ENCODE results near the gene IRAG1. TPM values are rescaled to one million over a fixed set of nuclear protein-coding genes. Genes with fewer than 3 reads are reported as not detected.

The IRAG1 gene, protein sequence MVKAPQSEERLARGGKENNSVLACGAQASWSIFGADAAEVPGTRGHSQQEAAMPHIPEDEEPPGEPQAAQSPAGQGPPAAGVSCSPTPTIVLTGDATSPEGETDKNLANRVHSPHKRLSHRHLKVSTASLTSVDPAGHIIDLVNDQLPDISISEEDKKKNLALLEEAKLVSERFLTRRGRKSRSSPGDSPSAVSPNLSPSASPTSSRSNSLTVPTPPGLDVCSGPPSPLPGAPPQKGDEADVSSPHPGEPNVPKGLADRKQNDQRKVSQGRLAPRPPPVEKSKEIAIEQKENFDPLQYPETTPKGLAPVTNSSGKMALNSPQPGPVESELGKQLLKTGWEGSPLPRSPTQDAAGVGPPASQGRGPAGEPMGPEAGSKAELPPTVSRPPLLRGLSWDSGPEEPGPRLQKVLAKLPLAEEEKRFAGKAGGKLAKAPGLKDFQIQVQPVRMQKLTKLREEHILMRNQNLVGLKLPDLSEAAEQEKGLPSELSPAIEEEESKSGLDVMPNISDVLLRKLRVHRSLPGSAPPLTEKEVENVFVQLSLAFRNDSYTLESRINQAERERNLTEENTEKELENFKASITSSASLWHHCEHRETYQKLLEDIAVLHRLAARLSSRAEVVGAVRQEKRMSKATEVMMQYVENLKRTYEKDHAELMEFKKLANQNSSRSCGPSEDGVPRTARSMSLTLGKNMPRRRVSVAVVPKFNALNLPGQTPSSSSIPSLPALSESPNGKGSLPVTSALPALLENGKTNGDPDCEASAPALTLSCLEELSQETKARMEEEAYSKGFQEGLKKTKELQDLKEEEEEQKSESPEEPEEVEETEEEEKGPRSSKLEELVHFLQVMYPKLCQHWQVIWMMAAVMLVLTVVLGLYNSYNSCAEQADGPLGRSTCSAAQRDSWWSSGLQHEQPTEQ
- total RNA-seq, result not detected

DNA sequence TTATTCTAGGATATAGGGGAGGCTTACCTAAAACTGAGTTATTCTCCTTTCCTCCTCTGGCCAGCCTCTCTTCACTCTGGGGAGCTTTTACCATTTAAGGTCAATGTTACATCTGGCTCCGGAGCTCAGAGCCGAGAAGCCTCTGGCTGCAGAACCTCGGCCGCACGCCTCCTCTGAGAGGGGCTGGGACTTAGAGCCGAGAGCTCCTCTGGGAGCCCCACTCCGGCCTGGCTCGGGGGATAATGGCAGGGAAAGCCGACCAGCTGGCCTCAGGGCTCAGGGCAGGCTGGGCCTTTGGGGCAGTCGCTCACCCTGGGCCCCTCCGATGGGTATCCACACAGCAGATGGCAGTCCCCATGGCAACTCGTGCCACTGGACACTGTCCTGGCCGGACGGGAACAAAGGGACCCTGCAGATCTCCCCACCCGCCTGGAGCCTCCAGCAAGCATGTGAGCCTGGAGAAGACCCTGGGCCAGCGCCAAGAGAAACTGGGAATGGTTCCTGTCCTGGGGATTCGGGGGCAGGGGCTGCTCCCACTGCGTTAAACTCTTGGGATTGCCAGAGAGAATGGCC, at the start of gene IRAG1:
Gene IRAG1, minus strand, starts transcription at position 247 of the 573 bp plus-strand sequence. Its CDS starts 153 bp downstream, at position 94.
- ChIA-PET CTCF (interaction anchor here (1.5 kb wide), 1 partner anchor 30 kb away, joined by 3 read pairs; no protein-coding TSS in a partner anchor), POLR2A (no interaction called here)
- Mint-ChIP-seq H3K27ac (no peak within 1 kb of the TSS), H3K9me3 (no peaks in the 10 kb centered on the region), H3K4me1 (no peaks in the 10 kb centered on the region), H3K4me3 (no peak within 1 kb of the TSS), H3K36me3 (ENCODE audit: low read depth) (no peaks in the 10 kb centered on the region), H3K27me3 (no peaks in the 10 kb centered on the region)
- no peak for DNase-seq

DNA sequence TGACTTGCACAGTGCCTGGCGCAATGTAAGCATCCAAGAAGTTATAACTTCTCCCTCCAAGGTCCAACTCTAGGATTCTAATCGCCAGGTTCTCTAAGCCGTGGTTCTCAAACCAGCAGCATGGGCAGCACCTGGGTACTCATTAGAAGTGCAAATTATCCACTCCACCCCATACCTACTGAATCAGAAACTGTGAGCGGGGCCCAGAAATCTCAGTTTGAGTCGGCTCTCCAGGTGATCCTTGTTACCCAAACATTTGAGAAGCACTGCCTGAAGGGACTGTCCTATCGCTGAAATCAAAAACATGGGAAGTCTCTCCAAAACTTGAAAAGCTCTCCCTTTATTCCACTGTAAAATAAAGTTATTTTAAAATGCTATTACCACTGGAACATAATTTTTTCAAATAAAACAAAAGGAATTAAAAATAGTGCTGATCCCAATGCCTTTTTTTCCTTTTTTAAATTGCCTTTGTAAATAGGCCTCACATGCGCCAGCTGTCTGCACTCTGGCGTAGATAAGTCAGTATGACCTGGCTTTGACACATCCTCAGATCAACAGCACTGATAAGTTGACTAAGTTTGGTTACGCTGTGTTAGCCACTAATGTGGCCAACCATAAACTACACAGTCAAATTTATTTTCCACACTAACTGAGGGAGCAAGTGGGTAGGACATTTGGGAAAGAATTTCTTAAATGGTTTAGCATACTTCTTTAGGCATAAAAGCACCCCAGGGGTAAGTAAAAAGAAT, 49.1 kb upstream of the IRAG1 start:
- CTCF ChIA-PET, result interaction anchor here (1.8 kb wide), 1 partner anchor 202 kb away, joined by 8 read pairs; the partner anchor contains the start of gene RNF141
- no peaks in the 10 kb centered on the region for H3K36me3 Mint-ChIP-seq (ENCODE audit: low read depth)

DNA sequence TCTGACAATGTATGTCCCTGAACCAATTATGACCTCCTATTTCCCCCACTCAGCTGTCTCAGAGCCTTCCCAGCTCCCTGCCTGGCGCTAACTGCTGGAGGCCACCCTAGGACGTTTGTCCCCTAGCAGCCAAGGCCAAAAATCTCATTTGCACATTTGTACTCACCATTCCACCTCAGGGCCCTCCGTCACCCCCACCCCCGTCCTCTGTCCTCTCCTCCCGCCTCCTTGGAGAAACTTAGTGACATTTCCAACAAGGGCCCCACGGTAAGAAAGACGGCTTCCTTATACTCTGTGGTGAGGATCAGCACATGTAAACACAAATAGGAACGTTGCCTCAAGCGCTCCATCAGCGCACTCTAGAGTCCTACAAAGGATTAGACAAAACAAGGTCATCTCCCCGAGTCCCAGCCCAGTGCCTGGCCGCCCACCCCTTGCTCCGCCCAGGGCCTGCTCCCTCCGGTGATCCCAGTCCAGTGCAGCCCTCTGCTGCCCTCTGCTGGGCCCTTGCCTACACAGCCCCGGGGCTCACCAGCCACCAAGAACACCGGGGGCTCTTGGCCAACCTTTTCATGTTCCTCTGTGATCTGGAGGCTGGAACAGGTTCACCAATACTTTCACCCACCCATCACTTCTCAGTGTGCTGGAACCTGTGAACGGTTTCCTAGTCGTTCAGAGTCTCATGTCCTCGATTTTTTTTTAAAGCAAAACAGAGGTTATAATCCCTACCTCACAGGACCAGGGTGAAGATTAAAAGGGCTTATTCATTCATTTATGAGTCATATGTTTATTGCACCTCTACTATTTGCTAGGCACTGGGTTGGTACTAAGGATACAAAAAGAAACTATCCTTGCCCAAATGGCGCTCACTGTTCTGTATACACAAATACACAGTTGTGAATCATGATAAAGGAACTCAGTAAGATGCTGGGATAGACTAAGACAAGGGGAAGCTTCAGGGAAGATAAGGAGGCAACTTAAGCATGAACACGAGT, 42.2 kb upstream of the IRAG1 start:
- peaks cover 11% of the 10 kb centered on the region for H3K4me1 Mint-ChIP-seq
- DNase-seq, result peak; percentile 86
- H3K9me3 Mint-ChIP-seq, result no peaks in the 10 kb centered on the region
- H3K27me3 Mint-ChIP-seq, result peaks cover 11% of the 10 kb centered on the region
- H3K27ac Mint-ChIP-seq, result peak overlapping the region; percentile 16
- peak overlapping the region; percentile 33 for H3K4me3 Mint-ChIP-seq
- H3K36me3 Mint-ChIP-seq (ENCODE audit: low read depth), result no peaks in the 10 kb centered on the region
- ChIA-PET POLR2A (no interaction called here), CTCF (interaction anchor here (0.6 to 1.5 kb wide), 3 partner anchors 111 to 440 kb away, joined by 3 to 5 read pairs (median 3); no protein-coding TSS in a partner anchor)

More for the DNA sequence above, 49.1 kb upstream of the IRAG1 start:
- POLR2A ChIA-PET, result no interaction called here
- Mint-ChIP-seq H3K4me1 (peaks cover 27% of the 10 kb centered on the region), H3K27me3 (no peaks in the 10 kb centered on the region), H3K4me3 (no peak overlapping the region), H3K9me3 (no peaks in the 10 kb centered on the region), H3K27ac (peak overlapping the region; percentile 27)
- peak; percentile 33 for DNase-seq

DNA sequence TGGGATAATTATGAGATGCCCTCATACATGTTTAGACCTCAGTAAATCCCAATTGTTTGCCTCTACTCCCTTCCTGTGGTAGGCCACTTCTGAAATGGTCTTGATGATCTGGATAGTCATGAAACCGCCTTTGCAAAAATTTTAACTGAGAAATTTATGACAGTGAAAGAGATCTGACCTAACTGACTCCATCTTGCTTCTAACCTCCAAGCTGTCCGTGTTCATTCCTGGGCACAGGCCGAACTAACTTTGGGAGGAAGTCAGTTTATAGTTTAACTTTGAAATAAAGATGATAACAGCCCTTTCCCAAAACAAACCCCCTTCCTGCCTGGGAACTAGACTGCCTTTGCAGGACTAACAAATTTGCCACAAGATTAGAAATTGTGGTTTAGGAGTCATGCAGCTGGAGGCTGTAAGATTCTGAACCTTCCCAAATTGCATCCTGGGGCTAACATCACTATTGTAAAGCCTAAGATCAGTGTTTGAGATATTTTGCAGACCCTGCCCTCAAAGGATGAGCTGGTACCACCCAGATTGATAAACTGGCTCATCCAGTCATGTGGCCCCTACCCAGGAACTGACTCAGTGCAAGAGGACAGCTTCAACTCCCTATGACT, 37.6 kb upstream of the IRAG1 start:
- ChIA-PET POLR2A (interaction anchor here (0.7 kb wide), 1 partner anchor 57 kb away, joined by 4 read pairs; no protein-coding TSS in a partner anchor), CTCF (interaction anchor here (0.7 to 1.2 kb wide), 2 partner anchors 9 to 325 kb away, joined by 3 to 4 read pairs; no protein-coding TSS in a partner anchor)
- Mint-ChIP-seq H3K27ac (no peak overlapping the region), H3K4me3 (no peak overlapping the region), H3K9me3 (no peaks in the 10 kb centered on the region), H3K27me3 (peaks cover 22% of the 10 kb centered on the region), H3K36me3 (ENCODE audit: low read depth) (peaks cover 2% of the 10 kb centered on the region), H3K4me1 (peaks cover 14% of the 10 kb centered on the region)
- no peak for DNase-seq

DNA sequence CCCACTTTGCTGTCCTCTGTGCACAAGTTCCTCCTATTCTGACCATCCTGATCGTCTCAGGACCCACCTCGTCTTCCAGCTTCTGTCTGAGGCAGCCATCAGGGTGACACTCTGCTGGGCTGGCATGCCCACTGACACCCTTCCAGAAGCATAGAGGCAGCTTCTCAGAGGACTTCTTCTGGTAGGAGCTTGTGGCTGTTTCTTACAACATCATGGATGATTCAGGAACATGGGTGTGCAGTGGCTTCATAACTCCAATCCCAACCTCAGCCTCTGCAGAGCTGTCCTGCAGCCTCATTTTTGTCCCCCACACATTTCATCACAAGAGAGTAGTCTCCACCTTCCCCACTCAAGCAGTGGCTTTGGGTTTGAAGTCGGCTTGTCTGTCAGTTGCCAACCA, 36.6 kb upstream of the IRAG1 start:
- CTCF ChIA-PET, result interaction anchor here (0.8 to 1.3 kb wide), 2 partner anchors 11 to 321 kb away, joined by 3 read pairs; no protein-coding TSS in a partner anchor

DNA sequence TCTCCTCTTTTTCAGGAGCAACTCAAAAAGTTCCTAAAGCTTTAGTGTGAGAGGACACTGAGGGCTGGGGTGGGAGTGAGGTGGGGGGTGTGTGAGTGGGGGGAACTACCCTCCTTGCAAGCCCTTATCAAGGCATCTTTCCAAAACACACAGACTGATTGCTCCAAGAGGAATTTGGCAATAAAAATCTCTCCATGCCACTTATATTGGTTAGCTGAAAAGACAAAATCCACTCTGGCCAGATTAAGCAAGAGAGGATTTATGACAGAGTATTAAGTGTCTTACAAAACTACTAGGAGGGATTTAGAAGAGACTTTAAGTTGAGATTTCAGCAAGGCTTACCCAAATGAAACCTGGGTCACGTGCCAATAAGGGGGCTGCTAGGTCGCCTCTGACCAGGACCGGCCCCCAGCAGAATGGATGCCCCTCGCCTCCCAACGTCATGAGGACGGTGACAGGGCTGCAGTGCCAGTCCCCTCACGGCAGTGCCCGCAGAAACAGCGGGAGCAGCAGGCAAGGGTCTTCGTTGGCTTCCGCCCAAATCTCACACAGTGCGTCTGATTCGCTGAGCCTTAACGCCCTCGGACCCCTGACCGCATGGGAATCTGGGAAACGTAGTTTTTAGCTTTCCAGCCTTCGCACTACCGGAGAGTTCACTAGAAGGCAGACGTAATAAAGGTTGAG, 35.4 kb upstream of the IRAG1 start:
- no peak for DNase-seq
- H3K36me3 Mint-ChIP-seq (ENCODE audit: low read depth), result peaks cover 2% of the 10 kb centered on the region
- ChIA-PET POLR2A (no interaction called here), CTCF (interaction anchor here (1.2 kb wide), 1 partner anchor 188 kb away, joined by 3 read pairs; the partner anchor contains the start of gene RNF141)
- H3K4me1 Mint-ChIP-seq, result peaks cover 17% of the 10 kb centered on the region
- H3K27ac Mint-ChIP-seq, result no peak overlapping the region
- no peaks in the 10 kb centered on the region for H3K9me3 Mint-ChIP-seq
- peaks cover 24% of the 10 kb centered on the region for H3K27me3 Mint-ChIP-seq
- no peak overlapping the region for H3K4me3 Mint-ChIP-seq

More for the DNA sequence above, 36.6 kb upstream of the IRAG1 start:
- H3K27ac Mint-ChIP-seq, result no peak overlapping the region
- no peaks in the 10 kb centered on the region for H3K9me3 Mint-ChIP-seq
- POLR2A ChIA-PET, result no interaction called here
- H3K4me1 Mint-ChIP-seq, result peaks cover 16% of the 10 kb centered on the region
- DNase-seq, result no peak
- peaks cover 2% of the 10 kb centered on the region for H3K36me3 Mint-ChIP-seq (ENCODE audit: low read depth)
- H3K27me3 Mint-ChIP-seq, result peaks cover 22% of the 10 kb centered on the region
- no peak overlapping the region for H3K4me3 Mint-ChIP-seq

DNA sequence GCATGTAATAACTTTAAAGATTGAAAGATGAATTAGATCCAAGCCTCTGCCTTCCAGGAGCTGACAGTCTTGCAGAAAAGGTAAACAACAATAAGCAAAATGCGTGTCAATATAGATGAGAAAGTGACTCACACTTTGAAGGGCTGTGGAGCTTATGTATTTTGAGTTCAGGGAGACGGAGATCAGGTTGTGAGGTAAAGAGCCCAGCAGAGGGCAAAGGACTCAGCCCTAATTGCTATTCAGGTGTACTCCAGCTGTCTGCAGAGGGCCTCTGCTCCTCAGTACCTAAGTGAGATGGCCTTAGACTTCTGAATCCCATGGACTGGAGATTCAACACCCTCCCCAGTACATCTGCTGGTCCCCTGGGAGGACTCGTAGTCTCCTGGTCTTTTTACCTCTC, 34.6 kb upstream of the IRAG1 start:
- ChIA-PET POLR2A (no interaction called here), CTCF (interaction anchor here (1.2 to 2.0 kb wide), 4 partner anchors 140 to 315 kb away, joined by 3 to 9 read pairs (median 3); partner anchors contain the start of gene RNF141)
- H3K27me3 Mint-ChIP-seq, result peaks cover 28% of the 10 kb centered on the region
- H3K4me3 Mint-ChIP-seq, result no peak overlapping the region
- H3K36me3 Mint-ChIP-seq (ENCODE audit: low read depth), result peaks cover 2% of the 10 kb centered on the region
- H3K4me1 Mint-ChIP-seq, result peaks cover 17% of the 10 kb centered on the region
- H3K27ac Mint-ChIP-seq, result no peak overlapping the region
- H3K9me3 Mint-ChIP-seq, result no peaks in the 10 kb centered on the region
- DNase-seq, result no peak

DNA sequence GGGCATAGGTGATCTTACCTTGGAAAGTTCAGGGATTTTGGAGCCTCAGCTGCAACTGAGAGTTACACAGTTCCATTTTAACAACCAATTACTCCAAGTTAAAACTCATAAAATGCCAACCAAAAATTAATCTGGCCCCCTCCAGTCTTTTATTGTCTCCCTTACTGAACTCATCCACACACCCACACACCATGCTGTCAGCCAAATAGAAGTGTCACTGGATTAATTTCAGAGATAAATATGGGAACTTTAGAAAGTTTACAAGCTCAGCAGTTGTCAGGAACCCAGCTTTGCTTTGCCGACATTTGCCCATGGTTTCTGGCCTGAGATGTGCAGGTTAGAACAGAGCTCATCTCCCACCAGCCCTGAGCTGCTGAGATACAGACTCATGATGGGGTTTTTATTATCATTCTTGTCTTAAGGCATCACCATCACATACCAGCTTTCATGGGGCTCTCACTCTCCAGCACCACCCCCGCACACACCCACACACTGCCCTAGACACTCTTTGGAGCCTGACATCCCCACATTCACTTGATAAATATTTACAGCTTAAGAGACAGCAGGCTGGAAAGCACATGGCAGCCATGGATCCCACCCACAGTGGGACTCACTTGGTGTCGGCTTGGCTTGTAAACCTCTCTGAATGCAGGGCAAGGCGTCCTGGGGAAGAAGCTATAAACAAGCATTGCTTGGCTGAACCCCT, 33.7 kb upstream of the IRAG1 start:
- Mint-ChIP-seq H3K36me3 (ENCODE audit: low read depth) (peaks cover 2% of the 10 kb centered on the region), H3K4me1 (peaks cover 18% of the 10 kb centered on the region), H3K27ac (no peak overlapping the region), H3K4me3 (no peak overlapping the region), H3K9me3 (no peaks in the 10 kb centered on the region), H3K27me3 (peaks cover 28% of the 10 kb centered on the region)
- no peak for DNase-seq
- ChIA-PET CTCF (interaction anchor here (1.3 to 2.0 kb wide), 3 partner anchors 139 to 314 kb away, joined by 3 to 9 read pairs (median 3); no protein-coding TSS in a partner anchor), POLR2A (no interaction called here)

DNA sequence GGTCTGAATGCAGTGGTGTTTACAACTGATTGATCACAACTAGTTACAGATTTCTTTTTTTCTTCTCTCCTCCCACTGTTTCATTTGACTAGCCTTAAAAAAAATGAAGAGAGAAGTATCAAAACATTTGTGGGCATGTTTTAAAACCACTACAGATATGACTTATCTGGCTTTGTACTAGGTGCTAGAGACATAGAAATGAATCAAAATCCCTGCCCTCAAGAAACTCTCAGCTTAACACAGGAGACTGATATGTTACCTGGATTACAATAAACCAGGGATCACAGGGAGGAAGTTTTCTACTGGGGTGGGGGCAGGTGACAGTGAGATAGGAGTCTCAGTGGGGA, 32.3 kb upstream of the IRAG1 start:
- ChIA-PET CTCF (interaction anchor here (1.1 kb wide), 1 partner anchor 17 kb away, joined by 3 read pairs; no protein-coding TSS in a partner anchor), POLR2A (no interaction called here)
- no peaks in the 10 kb centered on the region for H3K9me3 Mint-ChIP-seq
- no peak for DNase-seq
- peaks cover 2% of the 10 kb centered on the region for H3K36me3 Mint-ChIP-seq (ENCODE audit: low read depth)
- H3K27ac Mint-ChIP-seq, result no peak overlapping the region
- H3K27me3 Mint-ChIP-seq, result peaks cover 20% of the 10 kb centered on the region
- no peak overlapping the region for H3K4me3 Mint-ChIP-seq
- peaks cover 20% of the 10 kb centered on the region for H3K4me1 Mint-ChIP-seq

Measured in activated CD4-positive, alpha-beta T cell treated with anti-CD3 and anti-CD28 coated beads, Interleukin-2, amount 10 ng/mL, durations not matched to agents 7 days and 5 days (primary cell).